HG03135 (cell line): Measurements from ENCODE around the gene EFHD2.
"Not testable (repeated sequence)": the region's sequence is repeated elsewhere in the genome, so short reads cannot be mapped to it uniquely, and the experiment has no call there.

Experiments used
- ATAC-seq: cut with Tn5 transposase; IDR thresholded peaks from one replicate; pipeline ENCODE4 v1.9.1; 2021; ENCODE audit warnings: mild to moderate bottlenecking, moderate library complexity; ENCODE audit not compliant: unreplicated experiment

The EFHD2 gene

GRCh38 chr1:15428815-15429435 lies 19.2 kb downstream of the EFHD2 start:
- no peak for ATAC-seq

DNA sequence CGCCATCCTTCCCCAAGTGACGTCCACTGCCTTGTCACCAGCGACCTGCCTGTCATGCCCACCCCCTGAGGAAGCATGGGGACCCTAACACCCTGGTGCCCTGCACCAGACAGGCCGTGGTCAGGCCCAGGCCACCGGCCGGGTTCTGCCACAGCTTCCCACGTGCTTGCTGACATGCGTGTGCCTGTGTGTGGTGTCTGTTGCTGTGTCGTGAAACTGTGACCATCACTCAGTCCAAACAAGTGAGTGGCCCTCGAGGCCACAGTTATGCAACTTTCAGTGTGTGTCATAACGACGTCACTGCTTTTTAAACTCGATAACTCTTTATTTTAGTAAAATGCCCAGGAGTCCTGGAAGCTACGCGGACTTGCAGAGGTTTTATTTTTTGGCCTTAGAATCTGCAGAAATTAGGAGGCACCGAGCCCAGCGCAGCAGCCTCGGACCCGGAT lies 20.0 kb downstream of the EFHD2 start:
- ATAC-seq, result no peak

DNA sequence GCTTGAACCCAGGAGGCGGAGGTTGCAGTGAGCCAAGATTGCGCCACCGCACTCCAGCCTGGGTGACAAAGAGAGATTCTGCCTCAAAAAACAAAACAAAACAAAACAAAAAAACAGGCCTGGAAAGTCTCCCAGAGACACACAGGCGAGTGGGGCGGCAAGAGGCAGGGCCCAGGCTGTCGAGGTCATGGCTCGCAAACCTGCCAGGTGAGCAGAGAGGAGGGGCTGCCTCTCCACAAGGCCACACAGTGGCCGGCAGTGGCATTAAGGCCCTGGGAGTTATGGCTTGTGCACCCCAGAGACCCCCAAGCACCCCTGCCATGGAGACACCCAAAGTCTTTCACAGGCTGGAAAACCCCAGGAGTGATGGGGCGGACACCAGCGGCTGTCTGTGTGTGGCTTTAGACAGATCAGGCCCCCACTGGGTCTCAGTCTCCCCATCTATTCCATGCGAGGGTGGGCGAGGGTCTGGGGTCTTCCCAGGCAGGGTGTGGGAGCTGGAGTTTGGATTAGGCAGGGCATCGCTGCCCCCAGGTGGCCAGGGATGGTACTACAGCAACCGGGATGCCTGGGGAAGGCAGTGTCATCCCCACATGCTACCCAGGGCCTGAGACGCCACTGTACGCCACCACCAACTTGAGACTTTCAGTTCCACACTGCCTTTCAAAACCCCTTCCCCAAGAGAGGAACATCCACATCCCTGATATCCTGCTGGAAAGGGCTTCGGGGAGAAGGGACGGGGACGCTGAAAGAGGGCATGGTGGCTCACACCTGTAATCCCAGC lies 21.3 kb downstream of the EFHD2 start:
- no peak for ATAC-seq

DNA sequence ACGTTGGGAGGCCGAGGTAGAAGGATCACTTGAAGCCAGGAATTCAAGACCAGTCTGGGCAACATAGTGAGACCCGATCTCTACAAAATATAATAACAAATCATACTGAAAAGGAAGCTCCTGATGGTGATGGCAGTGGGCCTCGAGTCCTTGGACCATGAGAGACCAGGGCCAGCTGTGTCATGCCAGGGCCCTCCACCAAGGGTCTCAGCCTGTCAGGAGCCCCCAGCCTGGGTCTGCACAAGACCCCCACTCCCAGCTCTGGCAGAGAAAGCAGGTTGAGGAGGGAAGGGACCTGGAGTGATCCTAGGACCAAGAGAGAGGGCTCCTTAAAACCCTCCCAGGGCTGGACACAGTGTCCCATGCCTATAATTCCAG lies 21.9 kb downstream of the EFHD2 start:
- ATAC-seq, result no peak

DNA sequence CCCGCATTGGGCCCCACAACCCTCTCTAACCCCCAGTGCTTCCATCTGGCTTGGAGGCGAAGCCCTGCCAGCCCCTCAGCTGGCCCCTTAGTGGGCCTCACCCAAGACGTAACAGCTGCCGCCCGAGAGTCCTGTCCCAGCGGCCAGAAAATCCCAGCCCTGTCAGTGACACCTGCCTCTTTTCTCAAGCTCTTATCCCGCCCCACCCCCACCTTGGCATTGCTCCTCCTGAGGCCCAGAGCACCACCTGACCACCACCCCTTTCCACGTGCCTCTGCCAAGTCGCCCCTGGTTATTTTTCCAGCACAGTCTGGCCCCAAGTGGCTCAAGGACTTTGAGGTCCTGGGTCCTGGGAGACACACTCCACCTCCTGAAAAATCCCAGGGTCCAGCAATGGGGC lies 22.6 kb downstream of the EFHD2 start:
- no peak for ATAC-seq

DNA sequence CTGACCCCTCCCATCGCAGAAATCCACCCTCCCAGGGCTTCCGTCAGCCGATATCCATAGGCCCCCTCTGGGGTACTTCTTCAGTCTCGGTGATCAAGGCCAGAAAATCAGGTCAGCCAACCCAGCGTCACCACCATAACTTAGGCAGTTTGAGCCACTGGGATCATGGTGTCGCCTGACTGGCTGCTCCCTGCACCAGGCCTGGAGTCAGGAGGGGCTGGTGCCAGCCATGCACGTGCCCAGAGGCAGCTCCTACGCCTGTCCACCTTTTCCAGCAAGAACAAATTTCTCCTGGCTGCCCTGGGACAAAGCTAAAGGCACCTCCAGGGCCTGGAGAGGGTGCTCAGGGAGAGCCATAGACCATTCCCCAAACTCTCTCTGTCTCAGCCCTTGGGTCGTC lies 23.8 kb downstream of the EFHD2 start:
- no peak for ATAC-seq

DNA sequence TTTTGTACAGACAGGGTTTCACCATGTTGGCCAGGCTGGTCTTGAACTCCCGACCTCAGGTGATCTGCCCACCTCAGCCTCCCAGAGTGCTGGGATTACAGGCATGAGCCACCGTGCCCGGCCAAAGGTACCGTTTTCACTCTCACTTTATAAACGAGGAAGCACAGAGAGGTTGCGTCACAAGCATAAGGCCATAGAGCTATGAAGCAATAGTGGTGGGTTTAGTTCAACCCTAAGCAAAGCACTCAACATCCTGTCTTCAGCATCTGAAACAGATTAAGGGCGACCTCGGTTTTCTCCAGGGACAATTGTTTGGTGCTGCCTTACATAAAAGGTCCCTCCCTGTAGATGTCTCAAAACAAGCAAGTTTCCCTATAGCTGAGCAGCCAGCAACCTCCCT lies 25.1 kb downstream of the EFHD2 start:
- not testable (repeated sequence) for ATAC-seq

DNA sequence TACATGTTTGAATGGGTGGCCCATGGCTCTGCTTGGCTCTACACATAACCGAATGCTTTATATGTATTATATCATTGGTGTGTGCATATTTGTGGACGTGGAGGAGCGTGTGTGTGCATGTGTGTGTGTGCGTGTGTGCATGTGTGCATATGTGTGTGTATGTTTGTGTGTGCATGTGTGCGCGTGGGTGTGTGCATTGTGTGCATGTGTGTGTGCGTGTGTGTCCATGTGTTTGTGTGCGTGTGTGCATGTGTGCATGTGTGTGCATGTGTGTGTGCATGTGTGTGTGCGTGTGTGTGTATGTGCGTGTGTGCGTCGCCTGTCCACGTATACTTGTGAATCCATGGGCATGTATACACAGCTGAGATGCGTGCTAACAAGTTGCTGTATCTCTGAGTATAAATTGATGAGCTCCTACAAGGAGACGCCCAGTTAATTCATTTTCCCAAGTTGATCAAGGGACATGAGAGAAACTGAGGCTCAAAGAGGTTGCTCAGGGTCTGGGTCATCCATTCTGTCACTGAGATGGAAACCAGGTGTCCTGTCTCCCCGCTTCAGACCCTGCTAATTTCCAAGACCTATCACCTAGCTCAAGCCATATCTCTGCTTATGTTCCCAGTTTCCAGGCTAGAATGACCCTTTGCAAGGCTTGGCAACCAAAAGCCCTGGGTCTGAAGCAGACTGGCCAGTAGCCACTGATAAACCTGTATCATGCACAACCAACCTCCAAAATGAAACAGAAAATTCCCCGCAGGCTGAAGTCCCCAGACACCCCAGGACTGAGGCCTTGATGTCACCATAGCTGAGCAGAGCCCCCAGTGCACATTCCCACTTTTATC lies 25.8 kb downstream of the EFHD2 start:
- no peak for ATAC-seq

- ATAC-seq, result no peak
These were observed 27.3 kb downstream of the EFHD2 start for GRCh38 chr1:15436881-15437442.

- no peak for ATAC-seq
These were observed 29.6 kb downstream of the EFHD2 start for GRCh38 chr1:15439325-15439724.

GRCh38 chr1:15440357-15440756 lies 30.7 kb downstream of the EFHD2 start:
- ATAC-seq, result no peak

- no peak for ATAC-seq
These were observed 31.6 kb downstream of the EFHD2 start for GRCh38 chr1:15441247-15441646.

- ATAC-seq, result no peak
These were observed 32.4 kb downstream of the EFHD2 start for GRCh38 chr1:15442119-15442518.

- ATAC-seq, result no peak
These were observed 33.1 kb downstream of the EFHD2 start for GRCh38 chr1:15442759-15443158.

- no peak for ATAC-seq
These were observed 33.6 kb downstream of the EFHD2 start for GRCh38 chr1:15443281-15443680.

DNA sequence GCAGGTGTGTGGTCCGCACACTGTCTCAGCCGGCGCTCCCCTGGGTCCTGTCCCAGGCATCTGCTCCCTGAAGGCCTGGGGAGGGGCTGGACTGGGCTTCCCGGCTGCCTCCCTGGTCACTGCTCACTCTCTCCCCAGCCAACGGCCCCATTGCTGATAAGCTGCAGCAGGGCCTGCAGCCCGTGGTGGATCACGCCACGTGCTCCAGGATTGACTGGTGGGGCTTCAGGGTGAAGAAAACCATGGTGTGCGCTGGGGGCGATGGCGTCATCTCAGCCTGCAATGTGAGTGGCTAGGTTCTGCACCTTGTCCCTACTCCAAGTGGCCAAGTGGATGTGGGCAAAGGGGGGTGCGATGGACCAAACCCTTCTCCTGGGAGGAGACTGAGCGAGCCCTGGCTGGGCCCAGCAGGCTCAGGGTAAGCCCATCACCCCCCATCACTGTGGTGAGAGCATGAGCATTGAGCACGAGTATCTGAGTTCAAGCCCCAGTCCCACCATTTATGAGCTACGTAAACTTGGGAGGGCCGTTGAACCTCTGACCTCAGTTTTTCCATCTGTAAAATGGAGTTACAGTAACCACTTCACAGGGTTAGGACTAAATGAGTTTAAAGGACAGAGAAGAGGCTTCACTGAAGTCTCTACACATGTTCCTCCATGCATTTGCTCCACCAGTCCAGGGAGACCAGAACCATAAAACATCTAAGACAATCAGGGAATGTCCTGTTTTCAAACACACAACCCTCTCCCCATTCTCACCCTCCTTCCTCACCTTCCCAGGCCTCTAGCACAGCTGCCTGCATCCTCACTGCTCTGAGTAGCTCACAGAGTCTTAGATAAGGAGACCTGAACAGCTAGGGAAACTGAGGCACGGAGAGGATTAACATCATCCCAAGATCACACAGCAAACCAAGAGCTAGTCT lies 35.0 kb downstream of the EFHD2 start:
- ATAC-seq, result no peak

GRCh38 chr1:15445390-15446122 lies 35.9 kb downstream of the EFHD2 start:
- ATAC-seq, result no peak

DNA sequence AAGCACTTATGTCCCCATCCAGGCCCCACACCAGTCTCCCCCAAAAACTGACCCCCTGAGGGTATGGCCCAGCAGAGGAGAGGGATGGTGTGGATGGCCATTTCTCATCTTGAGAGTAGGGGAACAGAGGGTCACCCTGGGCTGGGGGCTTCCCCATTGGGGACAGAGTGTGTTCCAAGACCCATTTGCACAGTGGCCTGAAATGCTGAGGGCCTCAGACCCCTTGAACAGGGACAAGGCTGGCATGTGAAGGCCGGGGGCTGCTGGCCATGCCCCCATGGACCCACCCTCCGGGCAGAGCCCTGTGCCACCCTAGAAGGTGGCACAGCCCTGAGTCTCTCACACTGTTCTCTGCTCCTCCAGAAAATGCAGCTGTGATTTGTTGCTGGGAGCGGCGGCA lies 36.5 kb downstream of the EFHD2 start:
- no peak for ATAC-seq

GRCh38 chr1:15448877-15449462 lies 39.3 kb downstream of the EFHD2 start:
- ATAC-seq, result no peak
